Right lobe of liver (tissue), 4 donors: ENCODE data around the gene SLC9A3.

ENCODE experiments used
- POLR2A ChIP-seq: fragments of 450-650 bp; IDR thresholded peaks from one replicate; pipeline ENCODE4 v1.6.1; 2017; ENCODE audit warnings: antibody characterized with exemption, mild to moderate bottlenecking
- TF ChIP-seq, protein P1 (sequence below), 4 donors: fragments of 200-600 bp in 3 of 4; fragments of 450-650 bp in 1 of 4; IDR thresholded peaks; one replicate each; pipeline versions ENCODE4 v1.5.1 to v1.8.0; 2016 to 2022; ENCODE audit warnings: antibody characterized with exemption in 4 of 4, mild to moderate bottlenecking in 2 of 4
- donor health status: DM: no; HTN: no; CAD: no.
- donor health status: DM: no; HTN: no; CAD: no.
- donor health status: DM: no; HTN: yes; CAD: no.

DNA sequence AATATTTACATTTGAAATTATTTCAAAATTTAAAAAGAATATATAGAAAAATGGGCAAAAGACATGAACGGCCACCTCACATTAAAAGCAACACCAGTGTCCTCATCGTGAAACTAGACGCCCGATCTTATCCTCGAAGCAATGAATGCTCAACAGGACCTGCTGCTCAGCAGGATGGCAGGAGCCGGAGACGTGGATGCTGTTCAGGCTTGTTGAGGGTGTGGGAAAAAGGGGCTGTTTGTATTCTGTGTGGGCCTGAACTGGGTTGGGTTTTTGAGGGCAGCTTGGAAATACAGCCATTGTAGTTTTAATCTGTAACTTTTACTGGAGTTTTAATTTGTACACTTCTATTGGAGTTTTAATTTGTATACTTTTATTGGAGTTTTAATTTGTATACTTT, 60.9 kb downstream of the SLC9A3 start:
- TF ChIP-seq, protein P1, sequence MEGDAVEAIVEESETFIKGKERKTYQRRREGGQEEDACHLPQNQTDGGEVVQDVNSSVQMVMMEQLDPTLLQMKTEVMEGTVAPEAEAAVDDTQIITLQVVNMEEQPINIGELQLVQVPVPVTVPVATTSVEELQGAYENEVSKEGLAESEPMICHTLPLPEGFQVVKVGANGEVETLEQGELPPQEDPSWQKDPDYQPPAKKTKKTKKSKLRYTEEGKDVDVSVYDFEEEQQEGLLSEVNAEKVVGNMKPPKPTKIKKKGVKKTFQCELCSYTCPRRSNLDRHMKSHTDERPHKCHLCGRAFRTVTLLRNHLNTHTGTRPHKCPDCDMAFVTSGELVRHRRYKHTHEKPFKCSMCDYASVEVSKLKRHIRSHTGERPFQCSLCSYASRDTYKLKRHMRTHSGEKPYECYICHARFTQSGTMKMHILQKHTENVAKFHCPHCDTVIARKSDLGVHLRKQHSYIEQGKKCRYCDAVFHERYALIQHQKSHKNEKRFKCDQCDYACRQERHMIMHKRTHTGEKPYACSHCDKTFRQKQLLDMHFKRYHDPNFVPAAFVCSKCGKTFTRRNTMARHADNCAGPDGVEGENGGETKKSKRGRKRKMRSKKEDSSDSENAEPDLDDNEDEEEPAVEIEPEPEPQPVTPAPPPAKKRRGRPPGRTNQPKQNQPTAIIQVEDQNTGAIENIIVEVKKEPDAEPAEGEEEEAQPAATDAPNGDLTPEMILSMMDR (IDR thresholded peaks at IDR 0.05) = no peak
- TF ChIP-seq POLR2A = no peak
